Measurements from ENCODE around the gene GRK3. TPM values are rescaled to one million over a fixed set of nuclear protein-coding genes. Genes with fewer than 3 reads are reported as not detected.

The GRK3 gene
- total and polyA plus RNA-seq, 10 of the 15 experiments (the other 5 are each of a cell fraction or from before 2014, with no cell fraction given), result 3.1 to 35.1 (median 14.7) TPM

DNA sequence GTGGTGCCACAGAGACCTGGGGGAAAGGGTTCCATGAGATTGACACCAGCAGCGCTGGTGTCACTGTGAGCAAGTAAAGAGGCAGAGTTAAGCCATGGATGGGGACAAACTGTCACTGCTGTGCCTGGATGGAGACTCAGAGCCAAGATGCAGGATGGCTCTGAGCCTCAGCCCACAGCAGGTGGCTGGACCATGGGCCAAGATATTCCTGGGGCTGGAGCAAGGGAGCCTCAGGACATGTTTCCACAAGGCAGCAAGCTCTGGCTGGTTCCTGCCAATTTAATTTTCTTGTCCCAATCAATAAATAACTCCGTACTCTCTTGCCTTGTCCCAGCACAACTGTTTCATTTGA is 200.5 kb downstream of the GRK3 start:
- Histone ChIP-seq H4K20me1 (ENCODE audit: control insufficient read depth, insufficient read depth) (no peaks in the 10 kb centered on the region), H3K4me3 (no peak overlapping the region), H3K4me2 (ENCODE audit: control insufficient read depth, insufficient read depth) (no peak overlapping the region), H3K4me1 (ENCODE audit: control insufficient read depth, insufficient read depth, low read length) (0 out of 2 replicates have a peak, but pooled peaks cover 3% of the 10 kb centered on the region), H3K9me3 (replicated peaks; ENCODE audit: control insufficient read depth, insufficient read depth, low read length) (peaks cover 2% of the 10 kb centered on the region; the same call in 2 of the 3 replicates), H3K27me3 (replicated peaks in 1 of 2; ENCODE audit: control insufficient read depth in 2 of 2, insufficient read depth in 2 of 2, low read length in 1 of 2) (no peaks in the 10 kb centered on the region), H2AFZ (ENCODE audit: control insufficient read depth, low read depth, low read length) (no peak overlapping the region), H3K36me3 (ENCODE audit: control insufficient read depth in 2 of 2, insufficient read depth in 2 of 2, low read length in 1 of 2) (no peaks in the 10 kb centered on the region), H3K27ac (ENCODE audit: control insufficient read depth, insufficient read depth) (no peak overlapping the region), H3K9ac (ENCODE audit: control insufficient read depth, insufficient read depth, low read length) (no peak overlapping the region), H3K79me2 (ENCODE audit: control insufficient read depth, insufficient read depth, low read length) (no peaks in the 10 kb centered on the region)
- ChIA-PET RAD21 (ENCODE audit: unreplicated experiment) (no interaction called here), POLR2A (interaction anchor here (1.4 kb wide), 1 partner anchor 221 kb away, joined by 4 read pairs; no protein-coding TSS in a partner anchor), CTCF (interaction anchor here (2.4 kb wide), 1 partner anchor 221 kb away, joined by 10 read pairs; no protein-coding TSS in a partner anchor), SMC1A (ENCODE audit: uncharacterized antibody, unreplicated experiment) (no interaction called here)
- in situ Hi-C loops (cut with MboI) (no loop called here), intact Hi-C loops (cut with micrococcal nuclease; ENCODE audit: unreplicated experiment) (no loop called here)
- DNase-seq (ENCODE audit: low read depth, low spot score) (no peak), ATAC-seq (no peak), FAIRE-seq (no peak)
- 44% methylated on average over 2 of the region's 2 CpGs for WGBS (ENCODE audit: insufficient coverage, insufficient replicate concordance, low lambda C conversion rate, missing lambda C conversion rate)
- no TSS peak for BruUV-seq (replicated peaks)
- no peak for TF ChIP-seq RUNX3 (IDR thresholded peaks at IDR 0.05; ENCODE audit: low read length)
- TF ChIP-seq RFX5 (IDR thresholded peaks at IDR 0.05; ENCODE audit: low read depth, low read length), result no peak
- no peak for TF ChIP-seq NFXL1 (IDR thresholded peaks at IDR 0.05; ENCODE audit: borderline replicate concordance)
- TF ChIP-seq PAX5 (IDR thresholded peaks at IDR 0.05; ENCODE audit: borderline replicate concordance, low read depth, low read length), result no peak
- no peak for TF ChIP-seq SMC3 (IDR thresholded peaks at IDR 0.05; ENCODE audit: borderline replicate concordance, low read length)
- TF ChIP-seq, protein P1, sequence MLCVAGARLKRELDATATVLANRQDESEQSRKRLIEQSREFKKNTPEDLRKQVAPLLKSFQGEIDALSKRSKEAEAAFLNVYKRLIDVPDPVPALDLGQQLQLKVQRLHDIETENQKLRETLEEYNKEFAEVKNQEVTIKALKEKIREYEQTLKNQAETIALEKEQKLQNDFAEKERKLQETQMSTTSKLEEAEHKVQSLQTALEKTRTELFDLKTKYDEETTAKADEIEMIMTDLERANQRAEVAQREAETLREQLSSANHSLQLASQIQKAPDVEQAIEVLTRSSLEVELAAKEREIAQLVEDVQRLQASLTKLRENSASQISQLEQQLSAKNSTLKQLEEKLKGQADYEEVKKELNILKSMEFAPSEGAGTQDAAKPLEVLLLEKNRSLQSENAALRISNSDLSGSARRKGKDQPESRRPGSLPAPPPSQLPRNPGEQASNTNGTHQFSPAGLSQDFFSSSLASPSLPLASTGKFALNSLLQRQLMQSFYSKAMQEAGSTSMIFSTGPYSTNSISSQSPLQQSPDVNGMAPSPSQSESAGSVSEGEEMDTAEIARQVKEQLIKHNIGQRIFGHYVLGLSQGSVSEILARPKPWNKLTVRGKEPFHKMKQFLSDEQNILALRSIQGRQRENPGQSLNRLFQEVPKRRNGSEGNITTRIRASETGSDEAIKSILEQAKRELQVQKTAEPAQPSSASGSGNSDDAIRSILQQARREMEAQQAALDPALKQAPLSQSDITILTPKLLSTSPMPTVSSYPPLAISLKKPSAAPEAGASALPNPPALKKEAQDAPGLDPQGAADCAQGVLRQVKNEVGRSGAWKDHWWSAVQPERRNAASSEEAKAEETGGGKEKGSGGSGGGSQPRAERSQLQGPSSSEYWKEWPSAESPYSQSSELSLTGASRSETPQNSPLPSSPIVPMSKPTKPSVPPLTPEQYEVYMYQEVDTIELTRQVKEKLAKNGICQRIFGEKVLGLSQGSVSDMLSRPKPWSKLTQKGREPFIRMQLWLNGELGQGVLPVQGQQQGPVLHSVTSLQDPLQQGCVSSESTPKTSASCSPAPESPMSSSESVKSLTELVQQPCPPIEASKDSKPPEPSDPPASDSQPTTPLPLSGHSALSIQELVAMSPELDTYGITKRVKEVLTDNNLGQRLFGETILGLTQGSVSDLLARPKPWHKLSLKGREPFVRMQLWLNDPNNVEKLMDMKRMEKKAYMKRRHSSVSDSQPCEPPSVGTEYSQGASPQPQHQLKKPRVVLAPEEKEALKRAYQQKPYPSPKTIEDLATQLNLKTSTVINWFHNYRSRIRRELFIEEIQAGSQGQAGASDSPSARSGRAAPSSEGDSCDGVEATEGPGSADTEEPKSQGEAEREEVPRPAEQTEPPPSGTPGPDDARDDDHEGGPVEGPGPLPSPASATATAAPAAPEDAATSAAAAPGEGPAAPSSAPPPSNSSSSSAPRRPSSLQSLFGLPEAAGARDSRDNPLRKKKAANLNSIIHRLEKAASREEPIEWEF (IDR thresholded peaks at IDR 0.05; ENCODE audit: insufficient replicate concordance, low read depth, low read length), result no peak
- no peak for TF ChIP-seq NBN (IDR thresholded peaks at IDR 0.05)
- TF ChIP-seq, protein P2, sequence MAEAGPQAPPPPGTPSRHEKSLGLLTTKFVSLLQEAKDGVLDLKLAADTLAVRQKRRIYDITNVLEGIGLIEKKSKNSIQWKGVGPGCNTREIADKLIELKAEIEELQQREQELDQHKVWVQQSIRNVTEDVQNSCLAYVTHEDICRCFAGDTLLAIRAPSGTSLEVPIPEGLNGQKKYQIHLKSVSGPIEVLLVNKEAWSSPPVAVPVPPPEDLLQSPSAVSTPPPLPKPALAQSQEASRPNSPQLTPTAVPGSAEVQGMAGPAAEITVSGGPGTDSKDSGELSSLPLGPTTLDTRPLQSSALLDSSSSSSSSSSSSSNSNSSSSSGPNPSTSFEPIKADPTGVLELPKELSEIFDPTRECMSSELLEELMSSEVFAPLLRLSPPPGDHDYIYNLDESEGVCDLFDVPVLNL (IDR thresholded peaks at IDR 0.05; ENCODE audit: low read depth, low read length), result no peak
- no peak for TF ChIP-seq SIN3A (IDR thresholded peaks at IDR 0.05; ENCODE audit: low read depth, low read length)
- TF ChIP-seq CHD4 (IDR thresholded peaks at IDR 0.05), result no peak
- TF ChIP-seq, protein P3, sequence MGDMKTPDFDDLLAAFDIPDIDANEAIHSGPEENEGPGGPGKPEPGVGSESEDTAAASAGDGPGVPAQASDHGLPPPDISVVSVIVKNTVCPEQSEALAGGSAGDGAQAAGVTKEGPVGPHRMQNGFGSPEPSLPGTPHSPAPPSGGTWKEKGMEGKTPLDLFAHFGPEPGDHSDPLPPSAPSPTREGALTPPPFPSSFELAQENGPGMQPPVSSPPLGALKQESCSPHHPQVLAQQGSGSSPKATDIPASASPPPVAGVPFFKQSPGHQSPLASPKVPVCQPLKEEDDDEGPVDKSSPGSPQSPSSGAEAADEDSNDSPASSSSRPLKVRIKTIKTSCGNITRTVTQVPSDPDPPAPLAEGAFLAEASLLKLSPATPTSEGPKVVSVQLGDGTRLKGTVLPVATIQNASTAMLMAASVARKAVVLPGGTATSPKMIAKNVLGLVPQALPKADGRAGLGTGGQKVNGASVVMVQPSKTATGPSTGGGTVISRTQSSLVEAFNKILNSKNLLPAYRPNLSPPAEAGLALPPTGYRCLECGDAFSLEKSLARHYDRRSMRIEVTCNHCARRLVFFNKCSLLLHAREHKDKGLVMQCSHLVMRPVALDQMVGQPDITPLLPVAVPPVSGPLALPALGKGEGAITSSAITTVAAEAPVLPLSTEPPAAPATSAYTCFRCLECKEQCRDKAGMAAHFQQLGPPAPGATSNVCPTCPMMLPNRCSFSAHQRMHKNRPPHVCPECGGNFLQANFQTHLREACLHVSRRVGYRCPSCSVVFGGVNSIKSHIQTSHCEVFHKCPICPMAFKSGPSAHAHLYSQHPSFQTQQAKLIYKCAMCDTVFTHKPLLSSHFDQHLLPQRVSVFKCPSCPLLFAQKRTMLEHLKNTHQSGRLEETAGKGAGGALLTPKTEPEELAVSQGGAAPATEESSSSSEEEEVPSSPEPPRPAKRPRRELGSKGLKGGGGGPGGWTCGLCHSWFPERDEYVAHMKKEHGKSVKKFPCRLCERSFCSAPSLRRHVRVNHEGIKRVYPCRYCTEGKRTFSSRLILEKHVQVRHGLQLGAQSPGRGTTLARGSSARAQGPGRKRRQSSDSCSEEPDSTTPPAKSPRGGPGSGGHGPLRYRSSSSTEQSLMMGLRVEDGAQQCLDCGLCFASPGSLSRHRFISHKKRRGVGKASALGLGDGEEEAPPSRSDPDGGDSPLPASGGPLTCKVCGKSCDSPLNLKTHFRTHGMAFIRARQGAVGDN (IDR thresholded peaks at IDR 0.05), result no peak
- no peak for TF ChIP-seq POU2F2 (IDR thresholded peaks at IDR 0.05; ENCODE audit: borderline replicate concordance, low read depth, low read length)

Measured in GM12878 (cell line).